Activated naive CD4-positive, alpha-beta T cell treated with anti-CD3 and anti-CD28 coated beads, Interleukin-2, amount 50 U/mL, for 16 hours (primary cell): ENCODE measurements around the gene ABCC1.
"Not testable (repeated sequence)": the region's sequence is repeated elsewhere in the genome, so short reads cannot be mapped to it uniquely, and the experiment has no call there.

ENCODE experiments used
- DNase-seq: peaks from one replicate; pipeline ENCODE4 v3.0.0-alpha.2; 2020

ABCC1 gene

GRCh38 chr16:15949210-15950160, at the start of gene ABCC1:
ABCC1 (plus strand) TSS chr16:15949616; CDS start chr16:15949752, 136 bp downstream.
- DNase-seq: peak; percentile 68

- DNase-seq: no peak
Observed at GRCh38 chr16:15900357-15900756, 49.1 kb upstream of the ABCC1 start.

GRCh38 chr16:15900901-15901500, 48.4 kb upstream of the ABCC1 start:
- no peak for DNase-seq

- DNase-seq: no peak
Observed at GRCh38 chr16:15903960-15904359, 45.5 kb upstream of the ABCC1 start.

GRCh38 chr16:15906439-15906838, 43.0 kb upstream of the ABCC1 start:
- DNase-seq: no peak

GRCh38 chr16:15907863-15908478, 41.4 kb upstream of the ABCC1 start:
- DNase-seq: peak; percentile 17

- DNase-seq: no peak
Observed at GRCh38 chr16:15911198-15911597, 38.2 kb upstream of the ABCC1 start.

GRCh38 chr16:15913046-15913698, 36.2 kb upstream of the ABCC1 start:
- no peak for DNase-seq

- no peak for DNase-seq
Observed at GRCh38 chr16:15915555-15916081, 33.8 kb upstream of the ABCC1 start.

- no peak for DNase-seq
Observed at GRCh38 chr16:15916323-15916722, 33.1 kb upstream of the ABCC1 start.

GRCh38 chr16:15918314-15918713, 31.1 kb upstream of the ABCC1 start:
- DNase-seq: not testable (repeated sequence)

GRCh38 chr16:15919331-15919730, 30.1 kb upstream of the ABCC1 start:
- DNase-seq: no peak

GRCh38 chr16:15924996-15925395, 24.4 kb upstream of the ABCC1 start:
- DNase-seq: no peak

GRCh38 chr16:15925631-15926030, 23.8 kb upstream of the ABCC1 start:
- DNase-seq: no peak

GRCh38 chr16:15928261-15929104, 20.9 kb upstream of the ABCC1 start:
- DNase-seq: no peak

- DNase-seq: no peak
Observed at GRCh38 chr16:15932939-15933338, 16.5 kb upstream of the ABCC1 start.

- no peak for DNase-seq
Observed at GRCh38 chr16:15933781-15934180, 15.6 kb upstream of the ABCC1 start.

- no peak for DNase-seq
Observed at GRCh38 chr16:15934991-15935390, 14.4 kb upstream of the ABCC1 start.

- not testable (repeated sequence) for DNase-seq
Observed at GRCh38 chr16:15936809-15937208, 12.6 kb upstream of the ABCC1 start.

GRCh38 chr16:15942931-15943690, 6.3 kb upstream of the ABCC1 start:
- DNase-seq: no peak
